GM18870 (cell line): Measurements from ENCODE around the gene SIK3.

ENCODE experiments used
- ATAC-seq: cut with Tn5 transposase; IDR thresholded peaks from one replicate; pipeline ENCODE4 v1.9.1; 2021; ENCODE audit warnings: moderate library complexity; ENCODE audit not compliant: unreplicated experiment

Gene SIK3

GRCh38 chr11:117110294-117110950 lies 12.2 kb upstream of the SIK3 start:
- ATAC-seq, result no peak

GRCh38 chr11:117107701-117108590 lies 9.7 kb upstream of the SIK3 start:
- ATAC-seq, result no peak

GRCh38 chr11:117100556-117100955 lies 2.3 kb upstream of the SIK3 start:
- no peak for ATAC-seq

- no peak for ATAC-seq
These were observed 1.5 kb upstream of the SIK3 start for GRCh38 chr11:117099696-117100095.

- no peak for ATAC-seq
These were observed 599 bp downstream of the SIK3 start for GRCh38 chr11:117097389-117098268.

- no peak for ATAC-seq
These were observed 1.2 kb downstream of the SIK3 start for GRCh38 chr11:117097014-117097388.

- no peak for ATAC-seq
These were observed 1.8 kb downstream of the SIK3 start for GRCh38 chr11:117096201-117096991.

- ATAC-seq, result no peak
These were observed 2.7 kb downstream of the SIK3 start for GRCh38 chr11:117095284-117096161.

GRCh38 chr11:117094776-117095175 lies 3.5 kb downstream of the SIK3 start:
- ATAC-seq, result no peak

- ATAC-seq, result peak; percentile 45
These were observed 5.2 kb downstream of the SIK3 start for GRCh38 chr11:117092951-117093590.

- no peak for ATAC-seq
These were observed 6.3 kb downstream of the SIK3 start for GRCh38 chr11:117091753-117092477.

GRCh38 chr11:117090111-117090706 lies 8.0 kb downstream of the SIK3 start:
- ATAC-seq, result no peak

GRCh38 chr11:117089685-117090084 lies 8.5 kb downstream of the SIK3 start:
- ATAC-seq, result no peak

GRCh38 chr11:117087446-117087845 lies 10.8 kb downstream of the SIK3 start:
- no peak for ATAC-seq

- no peak for ATAC-seq
These were observed 13.2 kb downstream of the SIK3 start for GRCh38 chr11:117084992-117085391.

- ATAC-seq, result no peak
These were observed 15.0 kb downstream of the SIK3 start for GRCh38 chr11:117083011-117083935.

GRCh38 chr11:117081908-117082307 lies 16.3 kb downstream of the SIK3 start:
- no peak for ATAC-seq
